ENCODE results near the gene NARS2. TPM values are rescaled to one million over a fixed set of nuclear protein-coding genes. Genes with fewer than 3 reads are reported as not detected.

NARS2 gene
- total RNA-seq, 1 donor, result 37.1 TPM

- DNase-seq (ENCODE audit: low read depth), result peak; percentile 44
- peak overlapping the region; percentile 70 for H3K4me3 ChIP-seq (ENCODE audit: low read depth, low read length)
- TF ChIP-seq CTCF (IDR thresholded peaks at IDR 0.05; ENCODE audit: insufficient read depth, low read depth, low read length), result no peak
Observed at GRCh38 chr11:78418584-78419211, 156.0 kb downstream of the NARS2 start.

- no peak for TF ChIP-seq CTCF (IDR thresholded peaks at IDR 0.05; ENCODE audit: insufficient read depth, low read depth, low read length)
- peak; percentile 79 for DNase-seq (ENCODE audit: low read depth)
- peak overlapping the region; percentile 70 for H3K4me3 ChIP-seq (ENCODE audit: low read depth, low read length)
Observed at GRCh38 chr11:78417888-78418583, 156.6 kb downstream of the NARS2 start.

- TF ChIP-seq CTCF (IDR thresholded peaks at IDR 0.05; ENCODE audit: insufficient read depth, low read depth, low read length), result no peak
- peak within 1 kb of the TSS; percentile 74 for H3K4me3 ChIP-seq (ENCODE audit: low read depth, low read length)
- DNase-seq (ENCODE audit: low read depth), result no peak
Observed at GRCh38 chr11:78417175-78417887, 157.3 kb downstream of the NARS2 start, which contains the start of gene GAB2. GAB2 (minus strand) TSS chr11:78417820; CDS start chr11:78417720, 100 bp downstream.

- peak overlapping the region; percentile 74 for H3K4me3 ChIP-seq (ENCODE audit: low read depth, low read length)
- TF ChIP-seq CTCF (IDR thresholded peaks at IDR 0.05; ENCODE audit: insufficient read depth, low read depth, low read length), result peak; percentile 60
- DNase-seq (ENCODE audit: low read depth), result peak; percentile 93
Observed at GRCh38 chr11:78416285-78417174, 158.1 kb downstream of the NARS2 start.

GRCh38 chr11:78415338-78415737 is 159.3 kb downstream of the NARS2 start:
- DNase-seq (ENCODE audit: low read depth), result no peak
- H3K4me3 ChIP-seq (ENCODE audit: low read depth, low read length), result no peak overlapping the region
- TF ChIP-seq CTCF (IDR thresholded peaks at IDR 0.05; ENCODE audit: insufficient read depth, low read depth, low read length), result no peak
